ENCODE data around the gene IGF1R.

The IGF1R gene

DNA sequence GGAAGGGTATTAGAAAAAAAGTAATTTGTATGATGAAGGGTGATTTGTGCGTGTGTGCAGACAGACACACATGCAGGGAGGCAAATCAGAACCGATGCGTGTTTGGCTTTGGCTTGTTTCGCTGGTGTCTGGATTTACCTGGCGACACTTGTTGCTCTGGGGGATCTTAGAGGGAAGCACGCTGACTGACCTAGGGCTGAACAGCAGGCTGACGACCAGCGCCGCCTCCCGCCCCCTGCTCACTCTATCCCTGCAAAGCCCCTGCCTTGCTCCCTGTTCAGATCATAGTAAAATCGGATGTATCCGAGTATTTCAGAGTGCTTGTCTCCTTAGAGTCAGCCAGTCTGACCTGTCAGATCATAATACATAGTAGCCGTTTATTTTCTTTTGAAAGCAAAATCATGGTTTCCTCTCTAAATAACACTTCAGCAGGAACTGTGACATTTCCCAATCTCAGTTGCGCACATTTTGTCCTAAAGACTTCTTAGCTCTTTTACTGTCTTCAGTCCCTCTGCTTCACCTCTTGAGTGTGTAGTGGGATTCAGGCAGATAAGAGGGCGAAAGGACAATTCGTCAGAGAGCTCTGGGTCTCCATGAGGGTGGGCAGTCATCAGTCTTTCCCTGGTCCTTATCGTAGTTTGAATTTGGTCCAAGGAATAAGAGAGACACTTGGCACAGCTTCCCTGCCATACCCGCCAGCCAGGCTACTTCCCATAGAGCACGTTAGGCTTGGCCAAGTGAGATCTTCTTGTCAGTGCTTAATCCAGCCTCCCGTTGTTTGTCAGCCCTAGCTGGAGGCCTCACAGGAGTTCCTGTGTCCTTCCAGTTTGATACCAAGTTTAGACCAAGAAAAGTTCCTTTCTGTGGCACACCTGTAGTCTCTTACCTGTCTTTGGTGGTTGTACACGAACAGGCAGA, 261.9 kb downstream of the IGF1R start:
- DNase-seq (ENCODE audit: low read depth in 2 of 2) = no peak

GRCh38 chr15:98914626-98915025, 266.3 kb downstream of the IGF1R start:
- DNase-seq (ENCODE audit: low read depth in 2 of 2) = no peak

GRCh38 chr15:98916826-98917225, 268.5 kb downstream of the IGF1R start:
- DNase-seq (ENCODE audit: low read depth in 2 of 2) = no peak

- no peak for DNase-seq (ENCODE audit: low read depth in 2 of 2)
Observed at GRCh38 chr15:98917417-98917816, 269.1 kb downstream of the IGF1R start.

DNA sequence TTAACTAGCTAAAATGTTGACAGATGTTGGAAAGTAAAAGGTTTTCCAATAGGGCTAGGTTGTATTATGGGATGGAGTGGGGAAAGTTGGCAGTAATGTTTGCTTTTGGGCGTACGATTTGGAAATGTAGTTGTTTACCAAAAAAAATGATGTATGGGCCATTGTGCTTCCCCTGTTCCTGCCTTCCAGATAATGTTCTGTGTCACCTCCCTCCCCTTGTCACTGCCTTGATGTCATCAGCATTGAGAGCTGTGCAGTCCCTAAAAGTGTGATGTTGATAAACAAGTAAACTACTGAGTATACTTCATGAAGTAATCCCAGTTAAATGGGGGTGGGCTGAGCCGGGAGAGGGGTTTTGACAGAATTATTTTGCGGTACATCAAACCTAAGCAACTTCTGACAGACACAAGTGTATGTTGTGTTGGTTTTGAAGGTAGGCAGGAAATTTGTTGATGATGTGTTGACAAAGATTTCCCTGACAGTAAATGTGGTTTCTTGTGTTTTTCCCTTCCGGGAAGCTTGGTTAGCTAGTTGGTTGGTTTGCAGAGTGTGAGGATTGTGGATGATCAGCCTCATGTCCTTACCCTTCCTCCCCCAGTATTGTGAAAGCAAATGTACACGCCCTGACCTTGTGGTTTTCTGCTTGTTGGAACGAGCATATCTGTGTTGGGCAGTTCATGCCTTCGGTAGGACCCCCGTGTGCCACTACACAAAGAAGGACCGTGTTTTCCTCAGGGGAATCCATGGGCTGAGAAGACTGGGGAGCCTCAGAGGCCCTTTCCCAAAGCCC, 271.9 kb downstream of the IGF1R start:
- DNase-seq (ENCODE audit: low read depth in 2 of 2) = no peak

DNA sequence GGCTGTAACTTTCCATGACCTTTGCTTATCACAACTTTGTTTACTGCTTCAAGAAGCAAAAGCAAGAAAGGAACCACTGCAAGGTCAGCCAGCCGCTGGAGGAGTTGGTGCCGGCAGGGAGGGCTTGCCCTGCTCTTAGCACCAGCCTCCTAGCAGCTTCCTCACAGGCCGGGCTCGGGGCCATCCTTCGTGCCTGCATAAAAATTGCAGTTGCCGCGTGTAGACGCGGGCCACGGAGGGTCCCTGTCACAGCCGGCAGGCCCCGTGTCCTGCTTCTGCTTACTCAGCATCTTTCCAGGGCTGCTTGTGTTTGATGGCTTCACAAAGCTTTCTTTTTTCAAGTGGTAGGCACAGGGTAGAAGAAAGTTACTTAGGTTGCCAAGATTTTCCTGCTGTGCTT, 274.8 kb downstream of the IGF1R start:
- no peak for DNase-seq (ENCODE audit: low read depth in 2 of 2)

DNA sequence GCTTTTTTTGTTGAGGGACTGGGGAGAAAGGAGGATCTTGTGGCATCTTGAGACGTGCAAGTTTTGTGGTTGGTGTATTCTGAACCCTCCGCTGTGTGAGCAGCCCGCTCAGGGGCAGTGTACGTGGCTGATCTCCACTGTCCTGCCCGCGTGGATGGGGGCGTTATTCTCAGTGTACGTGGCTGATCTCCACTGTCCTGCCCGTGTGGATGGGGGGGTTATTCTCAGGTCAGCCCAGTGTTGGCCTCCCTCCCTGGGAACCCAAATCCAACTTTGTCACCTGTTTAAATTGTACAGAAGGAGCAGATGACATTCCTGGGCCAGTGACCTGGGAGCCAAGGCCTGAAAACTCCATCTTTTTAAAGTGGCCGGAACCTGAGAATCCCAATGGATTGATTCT, 275.2 kb downstream of the IGF1R start:
- no peak for DNase-seq (ENCODE audit: low read depth in 2 of 2)

DNA sequence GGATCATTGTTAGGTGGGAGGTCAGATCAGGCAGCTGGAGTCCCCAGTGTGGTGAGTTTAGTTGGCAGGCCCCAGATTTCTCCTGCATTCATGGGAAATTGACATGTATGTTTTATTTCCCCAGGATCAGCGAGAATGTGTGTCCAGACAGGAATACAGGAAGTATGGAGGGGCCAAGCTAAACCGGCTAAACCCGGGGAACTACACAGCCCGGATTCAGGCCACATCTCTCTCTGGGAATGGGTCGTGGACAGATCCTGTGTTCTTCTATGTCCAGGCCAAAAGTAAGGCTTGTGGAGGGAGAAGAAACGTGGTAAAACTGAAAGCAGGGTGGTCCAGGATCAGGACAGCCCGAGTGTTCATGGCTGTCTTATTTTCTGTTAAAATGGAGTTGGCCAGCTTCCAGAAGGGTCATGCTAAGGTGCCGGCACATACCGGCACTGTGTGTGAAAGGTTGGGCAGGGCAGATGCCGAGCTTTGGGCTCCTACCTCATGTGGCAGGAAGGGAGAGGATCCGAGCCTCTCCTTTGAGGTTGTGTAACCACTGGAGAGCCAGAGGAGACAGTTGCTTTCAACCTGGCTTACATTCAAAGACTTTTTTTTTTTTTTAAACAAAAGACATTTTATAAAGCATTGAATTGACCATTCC, 276.2 kb downstream of the IGF1R start:
- DNase-seq (ENCODE audit: low read depth in 2 of 2) = no peak

GRCh38 chr15:98926236-98926635, 277.9 kb downstream of the IGF1R start:
- no peak for DNase-seq (ENCODE audit: low read depth in 2 of 2)

- DNase-seq (ENCODE audit: low read depth in 2 of 2) = no peak
Observed at GRCh38 chr15:98927022-98927421, 278.7 kb downstream of the IGF1R start.

GRCh38 chr15:98927996-98928395, 279.7 kb downstream of the IGF1R start:
- DNase-seq (ENCODE audit: low read depth in 2 of 2) = no peak

DNA sequence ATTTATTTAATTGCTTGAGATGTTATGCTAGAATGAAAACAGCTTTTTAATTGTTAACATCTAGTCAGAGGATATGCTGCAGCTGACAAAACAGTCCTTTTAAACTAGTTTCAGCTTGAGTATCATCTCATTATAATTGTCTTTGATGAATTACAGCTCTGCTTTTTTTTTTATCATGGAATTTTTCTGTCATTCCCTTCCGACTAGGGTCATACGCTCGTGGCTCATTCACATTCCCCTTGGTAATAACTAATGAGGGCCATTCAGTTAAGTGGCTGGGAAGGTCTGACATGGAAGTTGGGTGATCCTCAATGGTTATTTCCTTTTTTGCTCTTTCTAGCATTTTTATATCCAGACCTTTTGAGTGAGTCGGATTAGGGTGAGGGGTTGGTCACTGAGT, 282.2 kb downstream of the IGF1R start:
- DNase-seq (ENCODE audit: low read depth in 2 of 2) = no peak

DNA sequence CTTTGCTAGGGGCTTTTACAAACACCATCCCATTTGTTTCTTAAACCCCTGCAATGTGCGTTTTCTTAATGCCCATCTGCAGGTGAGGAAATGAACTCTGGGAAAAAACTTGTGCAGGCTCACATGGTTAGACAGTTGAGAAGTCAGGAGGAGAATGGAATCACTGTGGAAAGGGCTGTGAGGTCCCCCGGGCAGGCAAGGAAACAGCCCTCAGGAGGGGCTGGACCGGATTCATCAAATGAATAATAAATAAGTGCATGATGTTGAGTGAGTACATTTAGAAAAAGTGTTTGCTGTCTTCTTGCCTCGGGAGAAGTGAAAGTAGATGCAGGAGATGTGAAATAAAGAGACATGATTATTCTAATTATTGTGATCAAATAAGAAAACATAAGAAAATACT, 282.7 kb downstream of the IGF1R start:
- no peak for DNase-seq (ENCODE audit: low read depth in 2 of 2)

GRCh38 chr15:98933406-98933805, 285.1 kb downstream of the IGF1R start:
- no peak for DNase-seq (ENCODE audit: low read depth in 2 of 2)

- no peak for DNase-seq (ENCODE audit: low read depth in 2 of 2)
Observed at GRCh38 chr15:98935736-98936135, 287.4 kb downstream of the IGF1R start.

DNA sequence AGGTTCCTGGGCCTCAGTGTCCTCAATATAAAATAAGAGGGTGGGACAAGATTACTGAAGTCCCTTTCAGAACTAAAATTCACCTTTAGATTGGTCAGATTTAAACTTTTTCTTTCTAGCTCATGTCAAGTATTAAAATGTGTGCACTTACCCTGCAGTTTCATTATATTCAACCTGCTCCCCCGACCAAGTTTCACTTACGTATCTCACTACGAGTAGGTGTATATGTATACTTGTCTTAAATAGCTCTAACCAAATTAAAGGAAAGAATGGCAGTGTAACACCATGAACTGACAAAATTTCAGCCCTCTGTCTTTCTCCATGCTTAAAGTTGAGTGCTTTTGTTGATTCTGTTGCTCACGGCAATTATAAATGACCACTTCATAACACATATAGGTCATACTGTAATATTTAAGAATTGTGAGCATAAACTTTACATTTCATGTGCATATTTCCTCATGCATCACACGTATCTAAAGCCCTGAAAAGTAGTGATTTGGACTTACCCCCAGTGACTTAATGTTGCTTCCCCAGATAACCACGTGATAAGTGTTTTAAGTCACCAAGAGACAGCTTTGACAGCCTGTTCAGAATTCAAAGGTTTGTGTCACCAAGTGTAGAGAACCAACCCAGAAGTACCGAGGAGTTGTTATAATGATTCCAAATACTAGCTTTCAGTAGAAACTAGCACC, 289.2 kb downstream of the IGF1R start:
- DNase-seq (ENCODE audit: low read depth in 2 of 2) = no peak

- DNase-seq (ENCODE audit: low read depth in 2 of 2) = no peak
Observed at GRCh38 chr15:98938105-98938417, 289.7 kb downstream of the IGF1R start.

GRCh38 chr15:98938799-98939198, 290.5 kb downstream of the IGF1R start:
- DNase-seq (ENCODE audit: low read depth in 2 of 2) = no peak

- no peak for DNase-seq (ENCODE audit: low read depth in 2 of 2)
Observed at GRCh38 chr15:98939311-98940080, 291.2 kb downstream of the IGF1R start.

GRCh38 chr15:98941595-98942255, 293.4 kb downstream of the IGF1R start:
- DNase-seq (ENCODE audit: low read depth in 2 of 2) = no peak

DNA sequence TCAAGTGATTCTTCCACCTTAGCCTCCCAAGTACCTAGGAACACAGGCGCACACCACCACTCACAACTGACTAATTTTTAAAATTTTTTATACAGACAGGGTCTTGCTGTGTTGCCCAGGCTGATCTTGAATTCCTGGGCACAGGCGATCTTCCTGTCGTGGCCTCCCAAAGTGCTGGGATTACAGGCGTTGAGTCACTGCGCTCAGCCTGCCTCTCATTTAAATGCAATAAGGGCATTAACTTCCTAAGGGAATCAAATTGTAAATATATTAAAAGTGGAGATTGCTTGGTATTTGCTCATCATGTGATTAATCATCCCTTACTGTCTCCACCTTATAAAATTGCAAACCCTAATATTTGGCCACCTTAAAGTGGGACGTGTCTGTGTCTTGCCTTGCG, 294.1 kb downstream of the IGF1R start:
- DNase-seq (ENCODE audit: low read depth in 2 of 2) = no peak
